DOHH2 (cell line): ENCODE measurements around the gene EFCAB9.

ENCODE experiments used
- EZH2phosphoT487 ChIP-seq: fragments of 200-600 bp; sonication (generic); IDR thresholded peaks from 2 replicates; pipeline ENCODE4 v1.6.1; 2017; ENCODE audit warnings: borderline replicate concordance, mild to moderate bottlenecking, antibody characterized with exemption, low read length, moderate library complexity, mixed read lengths
- TF ChIP-seq, protein P1 (sequence below): fragments of 200-600 bp; sonication (generic); IDR thresholded peaks from one replicate; pipeline ENCODE4 v1.5.1; 2014; ENCODE audit warnings: antibody characterized with exemption, mild to moderate bottlenecking, low read depth, low read length; ENCODE audit not compliant: poor library complexity, severe bottlenecking

DNA sequence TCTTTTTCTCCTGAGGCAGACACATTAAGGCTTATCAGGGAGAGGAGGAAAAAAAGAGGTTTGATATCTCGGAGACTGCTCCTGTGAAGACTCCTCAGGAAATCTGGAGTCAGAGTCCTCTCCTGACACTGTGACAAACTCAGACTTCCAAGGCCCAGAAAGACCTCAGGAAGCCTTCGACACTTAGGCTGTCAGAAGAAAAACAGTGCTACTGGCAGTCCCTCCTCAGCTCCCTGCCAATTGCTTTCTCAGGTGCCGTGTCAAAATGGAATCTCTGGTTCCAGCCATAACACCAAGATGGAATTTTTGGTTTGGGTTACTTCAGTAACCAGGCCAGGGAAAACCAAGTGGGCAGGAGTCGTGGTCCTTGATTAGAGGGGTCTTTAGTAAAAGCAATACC, 10.1 kb upstream of the EFCAB9 start:
- TF ChIP-seq, protein P1, sequence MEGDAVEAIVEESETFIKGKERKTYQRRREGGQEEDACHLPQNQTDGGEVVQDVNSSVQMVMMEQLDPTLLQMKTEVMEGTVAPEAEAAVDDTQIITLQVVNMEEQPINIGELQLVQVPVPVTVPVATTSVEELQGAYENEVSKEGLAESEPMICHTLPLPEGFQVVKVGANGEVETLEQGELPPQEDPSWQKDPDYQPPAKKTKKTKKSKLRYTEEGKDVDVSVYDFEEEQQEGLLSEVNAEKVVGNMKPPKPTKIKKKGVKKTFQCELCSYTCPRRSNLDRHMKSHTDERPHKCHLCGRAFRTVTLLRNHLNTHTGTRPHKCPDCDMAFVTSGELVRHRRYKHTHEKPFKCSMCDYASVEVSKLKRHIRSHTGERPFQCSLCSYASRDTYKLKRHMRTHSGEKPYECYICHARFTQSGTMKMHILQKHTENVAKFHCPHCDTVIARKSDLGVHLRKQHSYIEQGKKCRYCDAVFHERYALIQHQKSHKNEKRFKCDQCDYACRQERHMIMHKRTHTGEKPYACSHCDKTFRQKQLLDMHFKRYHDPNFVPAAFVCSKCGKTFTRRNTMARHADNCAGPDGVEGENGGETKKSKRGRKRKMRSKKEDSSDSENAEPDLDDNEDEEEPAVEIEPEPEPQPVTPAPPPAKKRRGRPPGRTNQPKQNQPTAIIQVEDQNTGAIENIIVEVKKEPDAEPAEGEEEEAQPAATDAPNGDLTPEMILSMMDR = no peak
- TF ChIP-seq EZH2phosphoT487 = no peak
